Adrenal gland (tissue), 12 donors: ENCODE measurements around the gene PGC. TPM values are rescaled to one million over a fixed set of nuclear protein-coding genes. Genes with fewer than 3 reads are reported as not detected.

Source experiments
- DNase-seq, 7 donors: peaks; one replicate each; pipeline ENCODE4 v3.0.0-alpha.2; 2019 to 2020
- H3K27ac ChIP-seq, 5 donors: fragments of 200-600 bp; sonication (generic) in 4 of 5; 1 replicate in 3 of 5; 2 replicates in 2 of 5; pipeline versions ENCODE4 v1.5.1 to v1.8.0; 2016 to 2020; ENCODE audit warnings: mild to moderate bottlenecking in 1 of 5
- H3K27me3 ChIP-seq: fragments of 200-600 bp; 2 replicates; pipeline ENCODE4 v1.8.0; 2021
- H3K36me3 ChIP-seq, 2 donors: fragments of 200-600 bp; replicated peaks in 1 of 2; 1 replicate in 1 of 2; 2 replicates in 1 of 2; pipeline versions ENCODE4 v1.5.1 to v1.8.0; 2018 to 2022
- H3K4me1 ChIP-seq, 2 donors: fragments of 200-600 bp; replicated peaks in 1 of 2; 1 replicate in 1 of 2; 2 replicates in 1 of 2; pipeline versions ENCODE4 v1.5.1 to v1.8.0; 2018 to 2021
- H3K4me3 ChIP-seq, 4 donors: fragments of 200-600 bp; sonication (generic) in 3 of 4; one replicate each; pipeline ENCODE4 v1.5.1; 2016 to 2018
- H3K9me3 ChIP-seq, 3 donors: fragments of 200-600 bp; sonication (generic) in 1 of 3; replicated peaks in 1 of 3; 1 replicate in 2 of 3; 2 replicates in 1 of 3; pipeline versions ENCODE4 v1.5.1 to v1.8.0; 2016 to 2021
- POLR2A ChIP-seq, 2 donors: fragments of 450-650 bp; IDR thresholded peaks; one replicate each; pipeline ENCODE4 v1.6.1; 2017; ENCODE audit warnings: antibody characterized with exemption in 2 of 2, mild to moderate bottlenecking in 2 of 2, moderate library complexity in 1 of 2
- WGBS, 4 donors: extraction: QIAGEN DNeasy Blood & Tissue Kit in 2 of 4; methylation state at CpG; one replicate each; pipeline versions ENCODE4 v1.1.5 to v1.1.7; 2013 to 2017; 5-methylcytosine and 5-hydroxymethylcytosine counted together
- intact Hi-C, 2 donors: fragments of 100-400 bp; cut with DNase I; formaldehyde crosslinking; loops; one replicate each; pipeline versions ENCODE4 v1.14.1 to v1.15.0; 2022 to 2023
- polyA plus RNA-seq, 3 donors: library from polyadenylated mRNA; stranded (reverse); fragments of 200-250 nt in 2 of 3; fragments of 350-450 nt in 1 of 3; fragmentation: Illumina TruSeq in 1 of 3; extraction: RNeasy Lipid Tissue Mini Kit (QIAGEN cat#74804) in 1 of 3; gene quantifications; one replicate each; pipeline ENCODE4 v1.2.3, GENCODE V29; 2013 to 2014
- total RNA-seq, 9 donors: library from RNA; depleted of rRNA in 4 of 9; stranded (reverse); fragments of >200 nt in 4 of 9; fragments of 120-200 nt in 1 of 9; fragmentation: NEBNext Ultra II Directional in 1 of 9; extraction: Animal tissue kit (Norgen Biotek cat#: 25700) in 1 of 9; gene quantifications; one replicate each; pipeline versions ENCODE4 v1.1.0 to v1.2.4, GENCODE V29; 2013 to 2023
- TF ChIP-seq, protein P1 (sequence below), 6 experiments: fragments of 450-650 bp in 4 of 6; fragments of 200-600 bp in 2 of 6; sonication (generic) in 1 of 6; IDR thresholded peaks; 1 replicate in 5 of 6; 2 replicates in 1 of 6; pipeline versions ENCODE4 v1.5.1 to v1.8.0; 2016 to 2021; ENCODE audit warnings: antibody characterized with exemption in 6 of 6, mild to moderate bottlenecking in 2 of 6, moderate library complexity in 1 of 6
- donor health status: healthy with polysubstance abuse.
- donor health status: Bipolar disorder and iron deficiency.
- donor health status: DM: yes; HTN: yes; CAD: no.
- donor health status: DM: no; HTN: no; CAD: no.
- donor health status: DM: no; HTN: no; CAD: no.
- donor health status: DM: yes; HTN: yes; CAD: no.

Gene PGC
- total and polyA plus RNA-seq, 12 donors, result 0.57 to 1.6 (median 1.1) TPM; not detected in 8

DNA sequence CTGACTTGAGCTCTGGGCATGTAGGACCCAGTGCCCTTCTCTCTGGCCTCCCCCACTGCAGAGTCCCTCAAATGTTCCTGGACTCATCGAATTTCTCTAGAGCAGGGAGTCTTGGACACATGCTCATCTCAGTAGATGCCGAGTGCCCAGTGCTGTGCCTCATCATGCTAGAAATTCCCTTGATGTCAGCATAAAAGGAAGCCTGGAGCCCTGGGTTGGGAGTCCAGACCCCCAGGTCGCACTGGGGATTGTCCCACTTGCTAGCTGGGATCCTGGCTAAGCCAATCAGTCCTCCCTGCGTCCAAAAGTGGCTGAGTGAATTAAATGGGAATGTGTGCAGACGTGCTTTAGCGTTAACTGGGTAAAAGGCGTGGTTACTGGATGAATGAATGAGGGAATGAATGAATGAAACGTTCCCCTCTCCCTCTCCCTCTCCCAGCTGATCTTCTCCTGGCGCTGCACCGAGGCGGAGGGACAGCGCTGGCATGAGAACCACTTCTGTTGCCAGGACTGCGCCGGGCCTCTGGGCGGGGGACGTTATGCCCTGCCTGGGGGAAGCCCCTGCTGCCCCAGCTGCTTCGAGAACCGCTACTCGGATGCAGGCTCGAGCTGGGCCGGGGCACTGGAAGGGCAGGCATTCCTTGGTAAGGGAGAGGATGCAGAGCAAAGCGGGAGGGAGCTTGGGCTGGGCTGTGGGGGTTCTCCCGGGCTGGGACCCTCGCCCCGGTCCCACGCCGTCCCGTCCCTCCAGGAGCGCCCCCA lies 38.7 kb upstream of the PGC start:
- H3K27ac ChIP-seq, result peak overlapping the region in 4 of 5 donors; percentile 86 to 95 (median 93)
- peaks cover 0 to 14% of the 10 kb centered on the region in 2 donors for H3K36me3 ChIP-seq
- peak in 6 of 7 donors; percentile 26 to 63 (median 44) for DNase-seq
- peaks cover 23 to 32% of the 10 kb centered on the region in 2 donors for H3K4me1 ChIP-seq
- 21 to 46% (median 27%) methylated on average over 9 to 29 of the region's 29 CpGs for WGBS, 4 donors
- no peaks in the 10 kb centered on the region for H3K27me3 ChIP-seq
- TF ChIP-seq, protein P1, sequence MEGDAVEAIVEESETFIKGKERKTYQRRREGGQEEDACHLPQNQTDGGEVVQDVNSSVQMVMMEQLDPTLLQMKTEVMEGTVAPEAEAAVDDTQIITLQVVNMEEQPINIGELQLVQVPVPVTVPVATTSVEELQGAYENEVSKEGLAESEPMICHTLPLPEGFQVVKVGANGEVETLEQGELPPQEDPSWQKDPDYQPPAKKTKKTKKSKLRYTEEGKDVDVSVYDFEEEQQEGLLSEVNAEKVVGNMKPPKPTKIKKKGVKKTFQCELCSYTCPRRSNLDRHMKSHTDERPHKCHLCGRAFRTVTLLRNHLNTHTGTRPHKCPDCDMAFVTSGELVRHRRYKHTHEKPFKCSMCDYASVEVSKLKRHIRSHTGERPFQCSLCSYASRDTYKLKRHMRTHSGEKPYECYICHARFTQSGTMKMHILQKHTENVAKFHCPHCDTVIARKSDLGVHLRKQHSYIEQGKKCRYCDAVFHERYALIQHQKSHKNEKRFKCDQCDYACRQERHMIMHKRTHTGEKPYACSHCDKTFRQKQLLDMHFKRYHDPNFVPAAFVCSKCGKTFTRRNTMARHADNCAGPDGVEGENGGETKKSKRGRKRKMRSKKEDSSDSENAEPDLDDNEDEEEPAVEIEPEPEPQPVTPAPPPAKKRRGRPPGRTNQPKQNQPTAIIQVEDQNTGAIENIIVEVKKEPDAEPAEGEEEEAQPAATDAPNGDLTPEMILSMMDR (IDR thresholded peaks at IDR 0.05), result no peak
- TF ChIP-seq POLR2A (IDR thresholded peaks at IDR 0.05), result no peak
- peak overlapping the region in 2 of 4 donors; percentile 56 to 58 for H3K4me3 ChIP-seq
- intact Hi-C loops, result loop anchor here (10.0 kb wide), 1 partner anchor 149 kb away; no protein-coding TSS in a partner anchor
- no peaks in the 10 kb centered on the region for H3K9me3 ChIP-seq

DNA sequence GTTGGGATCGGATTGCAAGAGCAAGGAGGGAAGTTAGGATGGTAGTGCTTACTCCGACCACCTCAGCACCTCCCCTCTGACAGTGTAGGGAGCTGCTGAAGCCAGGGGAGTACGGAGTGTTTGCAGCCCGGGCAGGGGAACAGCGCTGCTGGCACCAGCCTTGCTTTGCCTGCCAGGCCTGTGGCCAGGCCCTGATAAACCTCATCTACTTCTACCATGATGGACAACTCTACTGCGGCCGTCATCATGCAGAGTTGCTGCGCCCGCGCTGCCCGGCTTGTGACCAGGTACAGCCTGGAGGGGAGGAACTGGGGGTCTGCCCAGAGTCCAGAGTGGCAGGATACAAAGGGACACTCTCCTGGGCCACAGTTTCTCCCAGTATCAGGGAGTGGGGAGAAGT lies 38.1 kb upstream of the PGC start:
- peak overlapping the region in 1 of 5 donors; percentile 2 for H3K27ac ChIP-seq
- WGBS, 4 donors, result 82 to 90% (median 88%) methylated on average over 11 of the region's 11 CpGs
- H3K27me3 ChIP-seq, result no peaks in the 10 kb centered on the region
- no peaks in the 10 kb centered on the region for H3K9me3 ChIP-seq
- no peak overlapping the region for H3K4me3 ChIP-seq
- intact Hi-C loops, result loop anchor here (10.0 kb wide), 1 partner anchor 150 kb away; no protein-coding TSS in a partner anchor
- DNase-seq, result no peak
- H3K36me3 ChIP-seq, result peaks cover 0 to 9% of the 10 kb centered on the region in 2 donors
- TF ChIP-seq, protein P1 (IDR thresholded peaks at IDR 0.05), result no peak
- TF ChIP-seq POLR2A (IDR thresholded peaks at IDR 0.05), result no peak
- peaks cover 24 to 33% of the 10 kb centered on the region in 2 donors for H3K4me1 ChIP-seq

DNA sequence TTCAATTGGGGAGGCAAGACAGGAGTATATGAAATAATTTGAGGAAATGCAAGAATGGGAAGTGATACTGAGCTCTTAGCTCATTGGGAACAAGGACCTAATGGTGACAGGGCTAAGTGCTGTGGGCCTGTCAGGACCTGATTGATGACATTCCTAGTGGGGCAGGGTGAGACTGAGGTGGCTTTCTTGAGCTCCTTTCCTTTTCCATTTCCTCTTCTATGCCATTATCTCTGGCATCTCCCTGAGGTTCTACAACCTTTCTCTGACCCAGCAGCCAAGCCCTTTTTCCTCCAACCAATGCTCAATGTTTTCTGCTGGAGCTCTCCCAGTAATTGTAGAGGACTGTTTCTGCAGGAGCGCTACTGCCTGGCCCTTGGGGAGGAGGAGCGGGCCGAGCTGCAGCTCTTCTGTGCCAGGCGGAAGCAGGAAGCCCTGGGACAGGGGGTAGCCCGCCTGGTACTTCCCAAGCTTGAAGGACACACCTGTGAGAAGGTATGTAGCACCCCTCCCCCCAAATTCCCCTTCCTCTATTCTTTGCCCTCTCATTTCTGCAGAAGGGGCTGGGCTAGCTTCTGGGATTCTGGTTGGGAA lies 37.5 kb upstream of the PGC start:
- DNase-seq, result no peak
- no peaks in the 10 kb centered on the region for H3K27me3 ChIP-seq
- H3K9me3 ChIP-seq, result no peaks in the 10 kb centered on the region
- 57 to 67% (median 65%) methylated on average over 5 of the region's 5 CpGs for WGBS, 4 donors
- H3K36me3 ChIP-seq, result peaks cover 0 to 7% of the 10 kb centered on the region in 2 donors
- TF ChIP-seq POLR2A (IDR thresholded peaks at IDR 0.05), result no peak
- TF ChIP-seq, protein P1 (IDR thresholded peaks at IDR 0.05), result no peak
- peak overlapping the region in 1 of 5 donors; percentile 2 for H3K27ac ChIP-seq
- peaks cover 24 to 33% of the 10 kb centered on the region in 2 donors for H3K4me1 ChIP-seq
- no peak overlapping the region for H3K4me3 ChIP-seq
- intact Hi-C loops, result loop anchor here (5.0 to 10.0 kb wide), 2 partner anchors 150 to 258 kb away; no protein-coding TSS in a partner anchor

DNA sequence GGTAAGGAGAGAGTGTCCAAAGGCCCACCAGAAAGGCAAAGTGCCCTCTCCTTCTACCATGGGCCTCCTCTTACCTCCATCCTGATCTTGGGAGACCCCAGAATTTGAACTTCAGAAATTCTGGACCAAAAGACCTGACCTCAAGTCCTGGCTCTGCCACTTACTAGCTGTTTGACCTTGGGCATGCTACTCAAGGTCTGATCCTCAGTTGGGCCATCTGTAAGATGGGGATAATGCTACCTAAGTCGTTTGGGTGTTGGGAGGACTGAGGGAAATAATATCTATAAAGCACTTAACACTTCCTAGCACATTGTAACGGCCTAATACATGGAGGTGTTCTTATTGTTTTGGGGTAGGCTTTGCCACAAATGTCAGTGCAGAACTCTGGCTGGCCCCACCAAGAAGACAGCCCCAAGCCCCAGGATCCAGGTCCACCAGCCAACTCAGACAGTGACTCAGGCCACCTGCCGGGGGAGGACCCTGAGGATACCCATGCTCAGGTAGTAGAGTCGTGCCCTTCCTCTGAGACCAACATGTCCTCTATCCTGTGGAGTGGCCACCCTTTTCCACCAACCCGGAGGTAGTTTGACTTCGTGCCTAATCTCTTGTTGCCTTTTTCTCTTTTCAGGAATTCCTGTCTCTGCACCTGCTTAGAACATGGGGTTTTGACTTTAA lies 36.0 kb upstream of the PGC start:
- intact Hi-C loops, result loop anchor here (5.0 to 10.0 kb wide), 2 partner anchors 152 to 259 kb away; no protein-coding TSS in a partner anchor
- TF ChIP-seq, protein P1 (IDR thresholded peaks at IDR 0.05), result no peak
- TF ChIP-seq POLR2A (IDR thresholded peaks at IDR 0.05), result no peak
- no peak overlapping the region for H3K4me3 ChIP-seq
- no peaks in the 10 kb centered on the region for H3K9me3 ChIP-seq
- H3K27me3 ChIP-seq, result no peaks in the 10 kb centered on the region
- H3K36me3 ChIP-seq, result no peaks in the 10 kb centered on the region
- no peak overlapping the region for H3K27ac ChIP-seq
- H3K4me1 ChIP-seq, result peaks cover 28 to 34% of the 10 kb centered on the region in 2 donors
- no peak for DNase-seq
- 73 to 79% (median 77%) methylated on average over 6 of the region's 6 CpGs for WGBS, 4 donors
